Measurements from ENCODE around the gene D2HGDH.

DNA sequence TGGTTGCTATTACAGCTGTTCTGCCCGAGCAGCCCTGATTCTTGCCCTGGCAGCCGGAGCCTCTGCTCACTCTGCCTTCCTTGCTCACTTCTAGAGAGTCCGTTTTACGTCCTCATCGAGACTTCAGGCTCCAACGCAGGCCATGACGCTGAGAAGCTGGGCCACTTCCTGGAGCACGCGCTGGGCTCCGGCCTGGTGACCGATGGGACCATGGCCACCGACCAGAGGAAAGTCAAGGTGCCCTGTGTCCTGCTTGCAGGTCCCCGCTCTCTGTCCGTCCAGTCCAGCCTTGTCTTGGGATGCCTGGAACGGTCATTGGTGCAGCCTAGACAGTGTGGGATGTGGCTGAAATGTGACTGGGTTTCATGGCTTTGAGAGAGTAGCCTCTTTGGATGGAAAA, 16.7 kb downstream of the D2HGDH start:
- TF ChIP-seq SIN3A (IDR thresholded peaks at IDR 0.05; ENCODE audit: borderline replicate concordance, insufficient read depth, low read length) (no peak), TAF1 (IDR thresholded peaks at IDR 0.05; ENCODE audit: borderline replicate concordance, insufficient read depth, low read length) (no peak)

Data from PFSK-1 (cell line).